HCT116 (cell line): ENCODE data around the gene CNTN5. TPM values are rescaled to one million over a fixed set of nuclear protein-coding genes. Genes with fewer than 3 reads are reported as not detected.

Experiments used
- ATAC-seq: fragments of 200-7000 bp; cut with Tn5 transposase; 2 replicates; pipeline ENCODE4 v1.9.1; 2020; ENCODE audit warnings: mild to moderate bottlenecking, moderate library complexity
- BruUV-seq: library from RNA; stranded (reverse); fragments of 400-500 nt; replicated peaks from 2 replicates; lab custom pipeline; 2021; lab: Mats Ljungman, UMichigan
- CTCF ChIA-PET: fragments of 300-600 bp; sonication (Branson Sonifier 250); formaldehyde crosslinking; loops from one replicate; lab custom pipeline; 2021; ENCODE audit warnings: antibody characterized with exemption; lab: Charles Lee
- POLR2A ChIA-PET: fragments of 300-600, 350-600 bp; sonication (Branson Sonifier 250); formaldehyde crosslinking; loops from one replicate; lab custom pipeline; 2021; ENCODE audit warnings: antibody characterized with exemption; lab: Charles Lee
- RAD21 ChIA-PET, 2 experiments: fragments of 300-600 bp; sonication (Branson Sonifier 250); formaldehyde crosslinking; loops; one replicate each; lab custom pipeline; 2023; ENCODE audit warnings: low total read pairs in 2 of 2; ENCODE audit not compliant: uncharacterized antibody in 2 of 2, unreplicated experiment in 2 of 2, low non-redundant PET in 1 of 2; lab: Charles Lee
- DNase-seq: peaks from one replicate; pipeline ENCODE4 v3.0.0-alpha.2; 2010; ENCODE audit warnings: low read depth, low spot score
- H2AFZ ChIP-seq: fragments of 200-600 bp; shearing (Covaris generic), sonication (generic); 2 replicates; pipeline ENCODE4 v1.6.1; 2017; ENCODE audit warnings: low read depth, mixed run types, mixed read lengths, antibody characterized with exemption, low read length; ENCODE audit not compliant: poor library complexity, severe bottlenecking
- H3K27ac ChIP-seq: 2 replicates; pipeline ENCODE4 v1.5.1; 2012; ENCODE audit warnings: low read depth, low read length
- H3K27me3 ChIP-seq: fragments of 200-600 bp; sonication (generic); 2 replicates; pipeline ENCODE4 v1.6.1; 2016; ENCODE audit warnings: mixed run types, low read length, mixed read lengths; ENCODE audit not compliant: insufficient read depth
- H3K36me3 ChIP-seq, 2 experiments: fragments of 200-500 bp in 1 of 2; fragments of 200-600 bp in 1 of 2; sonication (Bioruptor generic) in 1 of 2; sonication (generic) in 1 of 2; 2 replicates each; pipeline versions ENCODE4 v1.5.1 to v1.6.1; 2014 to 2016; ENCODE audit warnings: low read length in 2 of 2, inconsistent platforms in 1 of 2, mixed read lengths in 1 of 2, mixed run types in 1 of 2; ENCODE audit not compliant: insufficient read depth in 2 of 2, control insufficient read depth in 1 of 2
- H3K4me1 ChIP-seq, 2 experiments: fragments of 200-600 bp in 1 of 2; sonication (generic) in 1 of 2; 2 replicates each; pipeline versions ENCODE4 v1.5.1 to v1.6.1; 2012 to 2017; ENCODE audit warnings: low read length in 2 of 2, inconsistent platforms in 1 of 2, mild to moderate bottlenecking in 1 of 2, mixed read lengths in 1 of 2, mixed run types in 1 of 2, moderate library complexity in 1 of 2; ENCODE audit not compliant: insufficient read depth in 2 of 2, control insufficient read depth in 1 of 2
- H3K4me2 ChIP-seq: fragments of 200-600 bp; sonication (generic); 2 replicates; pipeline ENCODE4 v1.6.1; 2017; ENCODE audit warnings: mixed run types, low read length, mixed read lengths
- H3K4me3 ChIP-seq, 2 experiments: fragments of 200-600 bp in 1 of 2; sonication (generic) in 1 of 2; replicated peaks in 1 of 2; 2 replicates each; pipeline ENCODE4 v1.5.1; 2011 to 2016; ENCODE audit warnings: low read length in 2 of 2, control low read depth in 1 of 2, low read depth in 1 of 2, mild to moderate bottlenecking in 1 of 2, mixed read lengths in 1 of 2, mixed run types in 1 of 2
- H3K79me2 ChIP-seq: fragments of 200-600 bp; sonication (generic); 2 replicates; pipeline ENCODE4 v1.6.1; 2017; ENCODE audit warnings: mild to moderate bottlenecking, mixed run types, low read length, moderate library complexity, mixed read lengths; ENCODE audit not compliant: insufficient read depth
- H3K9ac ChIP-seq: fragments of 200-600 bp; sonication (generic); 2 replicates; pipeline ENCODE4 v1.6.1; 2016; ENCODE audit warnings: low read length, mixed read lengths
- H3K9me2 ChIP-seq: fragments of 200-600 bp; sonication (generic), shearing (Covaris generic); 2 replicates; pipeline ENCODE4 v1.6.1; 2017; ENCODE audit warnings: mixed run types, mild to moderate bottlenecking, moderate library complexity; ENCODE audit not compliant: insufficient read depth
- H3K9me3 ChIP-seq, 2 experiments: fragments of 200-500 bp in 1 of 2; fragments of 200-600 bp in 1 of 2; sonication (Bioruptor generic) in 1 of 2; sonication (generic) in 1 of 2; 2 replicates each; pipeline ENCODE4 v1.6.1; 2014 to 2017; ENCODE audit warnings: low read length in 2 of 2, mixed read lengths in 2 of 2, inconsistent platforms in 1 of 2, low read depth in 1 of 2, mild to moderate bottlenecking in 1 of 2, mixed run types in 1 of 2, moderate library complexity in 1 of 2; ENCODE audit not compliant: control insufficient read depth in 1 of 2, insufficient read depth in 1 of 2
- H4K20me1 ChIP-seq: fragments of 200-600 bp; sonication (generic), shearing (Covaris generic); 2 replicates; pipeline ENCODE4 v1.6.1; 2017; ENCODE audit warnings: mixed run types, mild to moderate bottlenecking, moderate library complexity; ENCODE audit not compliant: insufficient read depth
- CBX3 ChIP-seq: IDR thresholded peaks from 2 replicates; pipeline ENCODE4 v1.6.1; 2012; ENCODE audit warnings: low read depth
- CTCF ChIP-seq, 3 experiments: fragments of 200-600 bp in 1 of 3; sonication (generic) in 1 of 3; IDR thresholded peaks in 2 of 3; conservative IDR thresholded peaks in 1 of 3; 2 replicates each; pipeline ENCODE4 v1.5.1; 2012 to 2017; ENCODE audit warnings: low read depth in 2 of 3, low read length in 2 of 3, antibody characterized with exemption in 1 of 3, borderline replicate concordance in 1 of 3, control low read depth in 1 of 3, mild to moderate bottlenecking in 1 of 3, mixed read lengths in 1 of 3, mixed run types in 1 of 3, moderate library complexity in 1 of 3; ENCODE audit not compliant: insufficient read depth in 1 of 3
- ELF1 ChIP-seq: IDR thresholded peaks from 2 replicates; pipeline ENCODE4 v1.6.1; 2012; ENCODE audit warnings: low read depth, borderline replicate concordance
- EZH2 ChIP-seq: fragments of 200-600 bp; sonication (generic); IDR thresholded peaks from 2 replicates; pipeline ENCODE4 v1.6.1; 2017; ENCODE audit warnings: antibody characterized with exemption, mixed run types
- EZH2phosphoT487 ChIP-seq: fragments of 200-600 bp; IDR thresholded peaks from 2 replicates; pipeline ENCODE4 v1.6.1; 2018; ENCODE audit warnings: antibody characterized with exemption, borderline replicate concordance
- FOSL1 ChIP-seq: IDR thresholded peaks from 2 replicates; pipeline ENCODE4 v1.6.1; 2012; ENCODE audit warnings: low read depth
- JUND ChIP-seq: IDR thresholded peaks from 2 replicates; pipeline ENCODE4 v1.6.1; 2012
- POLR2A ChIP-seq: IDR thresholded peaks from 2 replicates; pipeline ENCODE4 v1.7.0; 2011; ENCODE audit warnings: borderline replicate concordance; ENCODE audit not compliant: insufficient read depth, insufficient read length; ENCODE audit errors: extremely low read depth
- POLR2AphosphoS5 ChIP-seq: IDR thresholded peaks from 2 replicates; pipeline ENCODE4 v1.6.1; 2011; ENCODE audit warnings: mild to moderate bottlenecking, low read depth, low read length, moderate library complexity
- RAD21 ChIP-seq: IDR thresholded peaks from 2 replicates; pipeline ENCODE4 v1.6.1; 2012; ENCODE audit warnings: low read depth, mild to moderate bottlenecking
- SIN3A ChIP-seq: IDR thresholded peaks from 2 replicates; pipeline ENCODE4 v1.6.1; 2012; ENCODE audit warnings: low read depth
- SP1 ChIP-seq: IDR thresholded peaks from 2 replicates; pipeline ENCODE4 v1.6.1; 2012; ENCODE audit warnings: low read depth
- SRF ChIP-seq: IDR thresholded peaks from 2 replicates; pipeline ENCODE4 v1.6.1; 2012; ENCODE audit warnings: low read depth
- TCF7L2 ChIP-seq: IDR thresholded peaks from 2 replicates; pipeline ENCODE4 v1.7.0; 2011; ENCODE audit warnings: borderline replicate concordance, inconsistent platforms; ENCODE audit not compliant: insufficient read depth, insufficient read length; ENCODE audit errors: extremely low read depth
- ZBTB33 ChIP-seq: IDR thresholded peaks from 2 replicates; pipeline ENCODE4 v1.6.1; 2011; ENCODE audit warnings: mild to moderate bottlenecking, low read length, moderate library complexity; ENCODE audit not compliant: insufficient replicate concordance; ENCODE audit errors: extremely low read depth
- ZFX ChIP-seq: fragments of 450-650 bp; IDR thresholded peaks from 2 replicates; pipeline ENCODE4 v1.6.1; 2017
- ZNF274 ChIP-seq: fragments of 200-500 bp; sonication (Bioruptor generic); IDR thresholded peaks from 2 replicates; pipeline ENCODE4 v1.6.1; 2014; ENCODE audit warnings: mild to moderate bottlenecking, low read depth, low read length, inconsistent platforms
- intact Hi-C: fragments of 100-400 bp; cut with micrococcal nuclease; formaldehyde crosslinking; loops from 2 replicates; pipeline ENCODE4 v1.10.0; 2022
- total RNA-seq: library from RNA; stranded (reverse); gene quantifications from one replicate; pipeline ENCODE4 v1.2.1, GENCODE V29; 2021; ENCODE audit not compliant: unreplicated experiment

The CNTN5 gene
- total RNA-seq, 1 experiment from 2014 or later: not detected

GRCh38 chr11:99645934-99646333 is 625.2 kb downstream of the CNTN5 start:
- Histone ChIP-seq H3K4me2 (no peak overlapping the region), H3K9ac (no peak overlapping the region), H4K20me1 (no peaks in the 10 kb centered on the region), H3K4me3 (no peak overlapping the region), H3K9me3 (peaks cover 0 to 17% of the 10 kb centered on the region in 2 experiments; a peak in 1 of 4 replicates), H3K27ac (no peak overlapping the region), H3K36me3 (no peaks in the 10 kb centered on the region), H3K27me3 (no peaks in the 10 kb centered on the region), H3K9me2 (no peaks in the 10 kb centered on the region), H3K79me2 (no peaks in the 10 kb centered on the region), H3K4me1 (no peaks in the 10 kb centered on the region)
- intact Hi-C loops: no loop called here
- ChIA-PET RAD21 (no interaction called here), CTCF (no interaction called here)
- ATAC-seq (no peak), DNase-seq (no peak)
- TF ChIP-seq POLR2AphosphoS5 (no peak), SP1 (no peak), ELF1 (no peak), TCF7L2 (no peak), CTCF (IDR thresholded peaks at IDR 0.05 in 2 of 3, conservative IDR thresholded peaks at IDR 0.05 in 1 of 3; ENCODE audit: borderline replicate concordance in 1 of 3, insufficient read depth in 1 of 3, low read depth in 2 of 3, low read length in 2 of 3) (no peak), ZFX (no peak), FOSL1 (no peak), ZNF274 (no peak), SIN3A (no peak), JUND (no peak), ZBTB33 (no peak), CBX3 (no peak), SRF (no peak), RAD21 (no peak), POLR2A (no peak), EZH2 (no peak), EZH2phosphoT487 (no peak)
- TF ChIP-seq, all 23 proteins: peak for 0
- H2AFZ ChIP-seq: no peak overlapping the region
- POLR2A ChIA-PET: no interaction called here
- no TSS peak for BruUV-seq
